ENCODE data around the gene MAP3K9.

GRCh38 chr14:70807898-70808415 is 1.4 kb downstream of the MAP3K9 start:
- TF ChIP-seq FOXP1 (CRISPR knock-in tag; IDR thresholded peaks at IDR 0.05; ENCODE audit: borderline replicate concordance), result no peak
- TF ChIP-seq, protein P1, sequence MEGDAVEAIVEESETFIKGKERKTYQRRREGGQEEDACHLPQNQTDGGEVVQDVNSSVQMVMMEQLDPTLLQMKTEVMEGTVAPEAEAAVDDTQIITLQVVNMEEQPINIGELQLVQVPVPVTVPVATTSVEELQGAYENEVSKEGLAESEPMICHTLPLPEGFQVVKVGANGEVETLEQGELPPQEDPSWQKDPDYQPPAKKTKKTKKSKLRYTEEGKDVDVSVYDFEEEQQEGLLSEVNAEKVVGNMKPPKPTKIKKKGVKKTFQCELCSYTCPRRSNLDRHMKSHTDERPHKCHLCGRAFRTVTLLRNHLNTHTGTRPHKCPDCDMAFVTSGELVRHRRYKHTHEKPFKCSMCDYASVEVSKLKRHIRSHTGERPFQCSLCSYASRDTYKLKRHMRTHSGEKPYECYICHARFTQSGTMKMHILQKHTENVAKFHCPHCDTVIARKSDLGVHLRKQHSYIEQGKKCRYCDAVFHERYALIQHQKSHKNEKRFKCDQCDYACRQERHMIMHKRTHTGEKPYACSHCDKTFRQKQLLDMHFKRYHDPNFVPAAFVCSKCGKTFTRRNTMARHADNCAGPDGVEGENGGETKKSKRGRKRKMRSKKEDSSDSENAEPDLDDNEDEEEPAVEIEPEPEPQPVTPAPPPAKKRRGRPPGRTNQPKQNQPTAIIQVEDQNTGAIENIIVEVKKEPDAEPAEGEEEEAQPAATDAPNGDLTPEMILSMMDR (IDR thresholded peaks at IDR 0.05), result no peak
- TF ChIP-seq, protein P2, sequence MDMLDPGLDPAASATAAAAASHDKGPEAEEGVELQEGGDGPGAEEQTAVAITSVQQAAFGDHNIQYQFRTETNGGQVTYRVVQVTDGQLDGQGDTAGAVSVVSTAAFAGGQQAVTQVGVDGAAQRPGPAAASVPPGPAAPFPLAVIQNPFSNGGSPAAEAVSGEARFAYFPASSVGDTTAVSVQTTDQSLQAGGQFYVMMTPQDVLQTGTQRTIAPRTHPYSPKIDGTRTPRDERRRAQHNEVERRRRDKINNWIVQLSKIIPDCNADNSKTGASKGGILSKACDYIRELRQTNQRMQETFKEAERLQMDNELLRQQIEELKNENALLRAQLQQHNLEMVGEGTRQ (CRISPR knock-in tag; IDR thresholded peaks at IDR 0.05), result no peak
- no peak for TF ChIP-seq SMAD3 (CRISPR knock-in tag; IDR thresholded peaks at IDR 0.05; ENCODE audit: borderline replicate concordance)
- no peak for TF ChIP-seq ATF3 (CRISPR knock-in tag; conservative IDR thresholded peaks at IDR 0.05)
- TF ChIP-seq IRF2 (CRISPR knock-in tag; IDR thresholded peaks at IDR 0.05; ENCODE audit: borderline replicate concordance, low read depth), result no peak
- TF ChIP-seq ZNF121 (CRISPR knock-in tag; IDR thresholded peaks at IDR 0.05), result no peak
- TF ChIP-seq MYBL2 (CRISPR knock-in tag; IDR thresholded peaks at IDR 0.05), result no peak
- TF ChIP-seq FOXJ3 (CRISPR knock-in tag; IDR thresholded peaks at IDR 0.05; ENCODE audit: borderline replicate concordance), result no peak
- no peak for TF ChIP-seq ZNF138 (CRISPR knock-in tag; conservative IDR thresholded peaks at IDR 0.05)

Measured in WTC11 (cell line).